Esophagus (tissue), 2 donors: ENCODE measurements around the gene HERPUD1. TPM values are rescaled to one million over a fixed set of nuclear protein-coding genes. Genes with fewer than 3 reads are reported as not detected.

Source experiments
- H3K27ac ChIP-seq, 2 donors: one replicate each; pipeline ENCODE4 v1.5.1; 2013; ENCODE audit warnings: low read depth in 2 of 2, mild to moderate bottlenecking in 2 of 2, inconsistent platforms in 1 of 2, low read length in 1 of 2, moderate library complexity in 1 of 2
- H3K27me3 ChIP-seq, 2 donors: one replicate each; pipeline ENCODE4 v1.6.1; 2013; ENCODE audit warnings: low read length in 2 of 2, control low read depth in 1 of 2, mild to moderate bottlenecking in 1 of 2; ENCODE audit not compliant: insufficient read depth in 2 of 2, control insufficient read depth in 1 of 2
- H3K36me3 ChIP-seq, 2 donors: one replicate each; pipeline ENCODE4 v1.6.1; 2013; ENCODE audit warnings: low read length in 1 of 2; ENCODE audit not compliant: control insufficient read depth in 2 of 2, insufficient read depth in 2 of 2
- H3K4me1 ChIP-seq, 2 donors: one replicate each; pipeline ENCODE4 v1.6.1; 2013; ENCODE audit warnings: low read length in 1 of 2; ENCODE audit not compliant: control insufficient read depth in 2 of 2, insufficient read depth in 2 of 2
- H3K4me3 ChIP-seq, 2 donors: one replicate each; pipeline ENCODE4 v1.5.1; 2013; ENCODE audit warnings: low read length in 2 of 2, mild to moderate bottlenecking in 2 of 2, low read depth in 1 of 2, moderate library complexity in 1 of 2
- H3K9me3 ChIP-seq, 2 donors: one replicate each; pipeline ENCODE4 v1.6.1; 2013; ENCODE audit warnings: mild to moderate bottlenecking in 2 of 2, low read depth in 1 of 2, low read length in 1 of 2, moderate library complexity in 1 of 2; ENCODE audit not compliant: control insufficient read depth in 2 of 2, insufficient read depth in 1 of 2
- WGBS, 2 donors: extraction: QIAGEN DNeasy Blood & Tissue Kit; methylation state at CpG; one replicate each; pipeline ENCODE4 v1.1.7; 2013; 5-methylcytosine and 5-hydroxymethylcytosine counted together
- polyA plus RNA-seq, 2 donors: library from polyadenylated mRNA; stranded (reverse); fragments of 200-250 nt; gene quantifications; one replicate each; pipeline ENCODE4 v1.2.3, GENCODE V29; 2013
- donor health status: healthy with polysubstance abuse.
- donor health status: Bipolar disorder and iron deficiency.

The HERPUD1 gene
- polyA plus RNA-seq, 2 donors, result 25.6 to 45.4 TPM

GRCh38 chr16:56974549-56975300 is 42.8 kb downstream of the HERPUD1 start:
- no peaks in the 10 kb centered on the region for H3K36me3 ChIP-seq
- no peaks in the 10 kb centered on the region for H3K4me1 ChIP-seq
- 77 to 84% methylated on average over 9 of the region's 9 CpGs for WGBS, 2 donors
- no peak overlapping the region for H3K4me3 ChIP-seq
- H3K27ac ChIP-seq, result no peak overlapping the region
- H3K27me3 ChIP-seq, result no peaks in the 10 kb centered on the region
- no peaks in the 10 kb centered on the region for H3K9me3 ChIP-seq

- 88 to 93% methylated on average over 10 of the region's 10 CpGs for WGBS, 2 donors
- Histone ChIP-seq H3K27me3 (no peaks in the 10 kb centered on the region), H3K36me3 (no peaks in the 10 kb centered on the region), H3K4me3 (no peak overlapping the region), H3K4me1 (no peaks in the 10 kb centered on the region), H3K27ac (no peak overlapping the region), H3K9me3 (no peaks in the 10 kb centered on the region)
Observed at GRCh38 chr16:56975714-56976113, 43.8 kb downstream of the HERPUD1 start.

DNA sequence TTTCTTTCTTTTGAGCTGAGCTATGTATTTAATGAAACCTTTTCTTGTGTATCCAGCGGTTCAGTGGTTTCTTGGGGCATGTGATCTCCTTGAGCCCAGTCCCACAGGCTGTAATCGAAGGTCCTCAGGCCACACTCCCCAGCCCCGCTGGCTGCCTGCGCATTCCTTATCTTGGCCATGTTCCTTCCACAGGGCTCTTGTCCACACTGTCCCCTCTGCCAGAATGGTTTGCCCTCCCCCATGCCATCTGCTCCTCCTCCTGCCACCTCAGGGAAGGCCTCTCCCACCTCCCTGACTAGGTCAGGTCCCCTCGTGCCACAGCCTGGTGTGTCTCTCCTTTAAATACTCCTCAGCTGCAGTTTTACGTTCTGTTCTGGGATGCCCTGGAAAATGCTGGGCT is 45.3 kb downstream of the HERPUD1 start:
- Histone ChIP-seq H3K27ac (no peak overlapping the region), H3K36me3 (no peaks in the 10 kb centered on the region), H3K9me3 (no peaks in the 10 kb centered on the region), H3K4me1 (no peaks in the 10 kb centered on the region), H3K27me3 (no peaks in the 10 kb centered on the region), H3K4me3 (no peak overlapping the region)
- WGBS, 2 donors, result 81 to 93% methylated on average over 6 of the region's 6 CpGs

- no peaks in the 10 kb centered on the region for H3K4me1 ChIP-seq
- H3K27ac ChIP-seq, result no peak overlapping the region
- no peak overlapping the region for H3K4me3 ChIP-seq
- WGBS, 2 donors, result 91 to 95% methylated on average over 11 of the region's 11 CpGs
- H3K36me3 ChIP-seq, result no peaks in the 10 kb centered on the region
- H3K9me3 ChIP-seq, result no peaks in the 10 kb centered on the region
- no peaks in the 10 kb centered on the region for H3K27me3 ChIP-seq
Observed at GRCh38 chr16:56977823-56978430, 46.0 kb downstream of the HERPUD1 start.

DNA sequence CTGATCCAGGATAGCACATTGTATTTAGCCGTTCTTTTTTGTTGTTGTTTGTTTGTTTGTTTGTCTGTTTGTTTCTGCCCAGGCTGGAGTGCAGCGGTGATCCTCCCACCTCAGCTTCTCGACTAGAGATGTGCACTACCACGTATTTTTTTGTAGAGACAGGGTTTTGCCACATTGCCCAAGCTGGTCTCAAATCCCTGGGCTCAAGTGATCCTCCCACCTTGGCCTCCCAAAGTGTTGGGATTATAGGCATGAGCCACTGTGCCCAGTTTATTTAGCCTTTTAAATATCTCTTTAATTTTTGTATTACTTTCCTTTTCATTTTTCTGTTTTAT is 48.2 kb downstream of the HERPUD1 start:
- Histone ChIP-seq H3K9me3 (no peaks in the 10 kb centered on the region), H3K27ac (no peak overlapping the region), H3K27me3 (no peaks in the 10 kb centered on the region), H3K4me3 (no peak overlapping the region), H3K4me1 (peaks cover 0 to 2% of the 10 kb centered on the region in 2 donors), H3K36me3 (no peaks in the 10 kb centered on the region)
- WGBS, 2 donors, result 87 to 88% methylated on average over 4 of the region's 4 CpGs

- WGBS, 2 donors, result 85% methylated on average over 16 of the region's 16 CpGs
- Histone ChIP-seq H3K36me3 (no peaks in the 10 kb centered on the region), H3K9me3 (no peaks in the 10 kb centered on the region), H3K27ac (no peak overlapping the region), H3K27me3 (no peaks in the 10 kb centered on the region), H3K4me3 (no peak overlapping the region), H3K4me1 (peaks cover 0 to 10% of the 10 kb centered on the region in 2 donors)
Observed at GRCh38 chr16:56980792-56981724, 49.1 kb downstream of the HERPUD1 start.

GRCh38 chr16:56981729-56982271 is 49.9 kb downstream of the HERPUD1 start:
- Histone ChIP-seq H3K9me3 (no peaks in the 10 kb centered on the region), H3K4me1 (peaks cover 0 to 10% of the 10 kb centered on the region in 2 donors), H3K36me3 (no peaks in the 10 kb centered on the region), H3K27me3 (no peaks in the 10 kb centered on the region), H3K4me3 (no peak overlapping the region), H3K27ac (no peak overlapping the region)
- WGBS, 2 donors, result 87 to 90% methylated on average over 12 of the region's 12 CpGs

DNA sequence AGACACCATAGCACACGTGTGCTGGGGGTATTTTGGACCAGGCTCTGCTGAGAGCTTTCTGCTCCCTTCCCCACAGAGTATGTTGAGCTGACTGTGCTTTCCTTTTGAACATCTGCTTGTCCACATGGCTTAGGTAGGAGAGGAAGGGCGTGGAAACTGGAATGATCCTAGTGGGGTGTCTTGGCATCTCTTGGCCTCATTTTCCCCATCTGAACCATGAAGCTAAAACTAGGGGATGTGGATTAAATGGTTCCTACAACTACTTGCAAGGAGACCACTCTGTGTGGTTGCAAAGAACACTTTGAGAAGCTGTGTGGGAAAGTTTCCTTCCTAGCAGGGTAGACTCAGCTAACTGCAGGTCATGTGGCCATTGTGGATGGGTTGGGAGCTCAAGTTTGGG is 50.8 kb downstream of the HERPUD1 start:
- Histone ChIP-seq H3K27ac (no peak overlapping the region), H3K4me1 (peaks cover 0 to 10% of the 10 kb centered on the region in 2 donors), H3K4me3 (no peak overlapping the region), H3K27me3 (no peaks in the 10 kb centered on the region), H3K9me3 (no peaks in the 10 kb centered on the region), H3K36me3 (no peaks in the 10 kb centered on the region)
- 87 to 93% methylated on average over 2 of the region's 2 CpGs for WGBS, 2 donors

DNA sequence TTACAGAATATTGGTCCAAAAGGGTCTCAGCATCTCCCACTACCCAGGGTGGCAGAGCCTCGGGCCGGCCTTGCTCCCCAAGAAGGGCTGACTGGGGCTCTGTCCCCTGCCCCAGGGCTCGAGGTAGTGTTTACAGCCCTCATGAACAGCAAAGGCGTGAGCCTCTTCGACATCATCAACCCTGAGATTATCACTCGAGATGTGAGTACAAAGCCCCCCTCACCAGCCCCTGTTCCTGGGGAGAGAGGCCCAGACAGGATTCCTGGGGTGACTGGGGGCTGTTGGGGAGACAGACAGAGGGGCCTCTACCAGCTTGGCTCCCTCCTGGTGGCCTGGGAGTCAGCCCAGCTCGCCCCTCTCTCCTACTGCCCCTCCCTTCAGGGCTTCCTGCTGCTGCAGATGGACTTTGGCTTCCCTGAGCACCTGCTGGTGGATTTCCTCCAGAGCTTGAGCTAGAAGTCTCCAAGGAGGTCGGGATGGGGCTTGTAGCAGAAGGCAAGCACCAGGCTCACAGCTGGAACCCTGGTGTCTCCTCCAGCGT is 51.3 kb downstream of the HERPUD1 start:
- WGBS, 2 donors, result 68 to 78% methylated on average over 9 of the region's 9 CpGs
- Histone ChIP-seq H3K9me3 (no peaks in the 10 kb centered on the region), H3K4me1 (peaks cover 0 to 13% of the 10 kb centered on the region in 2 donors), H3K27ac (no peak overlapping the region), H3K4me3 (no peak overlapping the region), H3K27me3 (no peaks in the 10 kb centered on the region), H3K36me3 (no peaks in the 10 kb centered on the region)
